Measurements from ENCODE around the gene ERC2.
"Not testable (repeated sequence)": the region's sequence is repeated elsewhere in the genome, so short reads cannot be mapped to it uniquely, and the experiment has no call there.

ERC2 gene

DNA sequence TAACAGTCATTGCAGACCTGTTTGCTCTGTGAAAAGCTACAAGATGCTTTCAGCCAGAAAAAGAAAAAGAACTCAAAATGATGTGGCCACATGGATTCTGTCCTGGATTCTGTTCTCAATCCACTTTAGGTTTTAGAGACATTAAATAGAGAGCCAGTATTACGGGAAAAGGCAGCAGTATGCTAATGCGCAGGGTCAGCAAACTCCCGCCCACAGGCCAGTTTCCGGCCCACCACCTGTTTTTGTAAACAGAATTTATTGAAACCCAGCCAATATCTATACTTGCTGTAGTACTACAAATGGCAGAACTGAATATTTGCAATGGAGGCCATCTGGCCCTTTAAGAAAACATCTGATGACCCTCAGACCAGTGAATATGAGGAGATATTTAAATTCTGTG is 416.1 kb downstream of the ERC2 start:
- no peak for DNase-seq

DNA sequence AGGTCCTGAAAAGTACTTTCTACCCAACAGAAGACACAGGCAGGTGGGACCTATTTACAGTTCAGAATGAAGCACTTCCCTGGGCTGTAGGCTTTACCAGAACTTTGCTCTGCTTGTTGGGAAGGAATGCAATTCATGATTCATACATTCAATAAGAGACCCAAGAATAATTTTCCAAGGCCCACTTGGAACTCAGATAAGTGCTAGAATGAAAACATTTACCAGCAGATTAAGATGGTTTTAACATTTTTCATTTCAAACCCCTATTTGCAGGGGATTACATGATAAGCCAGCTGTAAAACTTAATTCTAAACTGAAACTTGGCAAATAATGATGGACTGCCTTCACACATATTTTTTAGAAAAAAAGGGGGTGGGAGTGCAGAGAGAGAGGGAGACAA is 417.2 kb downstream of the ERC2 start:
- no peak for DNase-seq

DNA sequence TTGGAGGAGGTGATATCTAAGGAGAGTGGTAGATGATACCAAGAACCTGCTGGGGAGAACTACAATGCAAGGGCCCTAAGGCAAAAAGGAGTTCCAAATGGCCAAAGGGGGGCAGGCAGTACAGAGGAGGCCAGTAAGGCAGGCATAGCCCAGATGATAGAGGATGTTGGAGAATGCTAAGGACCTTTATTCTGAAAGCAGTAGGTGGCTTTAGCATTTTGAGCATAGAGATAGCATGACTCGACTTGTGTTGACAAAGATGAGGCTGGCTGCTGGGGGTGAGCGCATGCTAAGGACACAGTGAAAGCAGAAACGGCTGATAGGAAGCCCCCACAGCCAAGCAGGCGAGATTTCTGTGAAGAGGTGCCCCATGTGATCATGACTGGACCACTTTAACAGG is 419.3 kb downstream of the ERC2 start:
- DNase-seq = no peak

DNA sequence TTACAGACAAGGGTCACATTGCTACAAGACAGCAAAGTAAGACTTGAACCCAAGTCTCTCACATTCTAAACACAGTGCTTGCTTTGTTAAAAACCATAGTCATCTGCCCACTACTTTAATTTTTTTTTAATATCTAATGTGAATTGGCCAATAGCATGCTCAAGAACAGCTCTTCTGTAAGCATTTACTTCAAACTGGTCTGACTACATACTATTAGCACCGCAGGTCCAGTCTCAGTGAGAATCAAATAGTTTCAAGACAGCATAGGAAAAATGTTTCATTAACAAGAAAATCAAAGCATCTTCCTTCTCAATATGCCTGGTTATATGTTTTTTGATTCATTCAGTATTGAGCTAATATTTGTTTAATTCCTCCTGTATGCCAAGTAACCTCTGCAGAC is 419.9 kb downstream of the ERC2 start:
- no peak for DNase-seq

DNA sequence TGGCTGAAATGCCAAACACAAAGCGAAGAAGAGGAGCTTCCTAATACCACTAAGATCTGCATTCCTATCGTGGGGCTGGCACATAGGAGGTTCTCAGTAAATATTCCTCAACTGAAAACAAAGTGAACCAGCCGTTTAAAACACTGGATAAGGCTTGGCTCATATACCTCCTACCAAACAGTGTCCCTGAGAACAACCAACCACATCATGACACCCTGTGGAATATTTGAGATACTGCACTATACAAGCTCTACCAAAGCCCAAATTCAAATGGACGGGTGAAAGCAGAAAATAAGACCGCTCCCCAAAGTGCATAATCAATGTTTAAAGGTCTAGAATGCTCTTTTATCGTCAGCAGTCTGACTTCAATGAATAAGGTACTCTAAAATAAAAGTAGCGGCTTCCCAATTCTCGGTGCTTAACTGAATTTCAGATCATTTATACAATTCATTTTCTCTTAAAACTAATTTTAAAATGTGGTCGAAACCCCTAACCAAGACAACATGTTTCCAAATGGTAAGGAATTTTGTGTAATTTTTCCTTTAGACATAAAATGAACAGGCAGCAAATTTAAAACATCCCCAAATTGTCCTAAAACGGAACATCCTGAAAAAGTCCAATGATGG is 425.8 kb downstream of the ERC2 start:
- no peak for DNase-seq

DNA sequence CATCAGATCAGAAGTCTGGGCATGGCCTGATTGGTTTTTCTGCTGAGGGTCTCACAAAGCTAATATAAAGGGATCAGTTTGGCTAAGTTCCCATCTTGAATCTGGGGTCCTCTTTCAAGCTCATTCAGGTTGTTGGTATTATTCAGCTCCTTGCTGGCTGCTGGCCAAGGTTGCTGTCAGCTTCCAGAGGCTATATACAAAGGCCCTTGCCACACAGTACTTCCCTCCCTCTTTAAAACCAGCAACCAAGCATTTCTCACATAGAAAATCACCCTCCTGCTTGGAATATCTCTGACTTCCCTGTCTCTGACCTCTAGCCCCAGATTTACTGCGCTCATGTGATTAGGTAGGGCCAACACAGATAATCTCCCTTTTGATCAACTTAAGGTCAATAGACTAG is 442.9 kb downstream of the ERC2 start:
- no peak for DNase-seq

DNA sequence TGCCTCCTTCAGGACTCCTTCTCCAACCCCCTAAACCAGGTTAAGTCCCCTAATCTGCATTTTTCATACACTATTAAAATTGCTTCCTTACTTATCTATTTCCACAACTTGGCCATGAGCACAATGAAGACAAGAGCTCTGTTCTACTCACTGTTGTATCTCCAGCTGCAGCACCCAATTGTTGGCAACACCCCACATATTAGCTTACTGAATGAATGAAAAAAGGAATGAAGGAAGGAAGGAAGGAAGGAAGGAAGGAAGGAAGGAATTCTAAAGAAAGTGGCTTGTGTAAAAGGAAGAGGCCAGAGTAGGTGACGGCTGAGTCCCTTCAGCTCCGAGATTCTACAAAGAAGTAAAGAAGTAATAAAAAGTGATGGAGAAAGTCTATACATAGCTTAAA is 444.7 kb downstream of the ERC2 start:
- DNase-seq = no peak

DNA sequence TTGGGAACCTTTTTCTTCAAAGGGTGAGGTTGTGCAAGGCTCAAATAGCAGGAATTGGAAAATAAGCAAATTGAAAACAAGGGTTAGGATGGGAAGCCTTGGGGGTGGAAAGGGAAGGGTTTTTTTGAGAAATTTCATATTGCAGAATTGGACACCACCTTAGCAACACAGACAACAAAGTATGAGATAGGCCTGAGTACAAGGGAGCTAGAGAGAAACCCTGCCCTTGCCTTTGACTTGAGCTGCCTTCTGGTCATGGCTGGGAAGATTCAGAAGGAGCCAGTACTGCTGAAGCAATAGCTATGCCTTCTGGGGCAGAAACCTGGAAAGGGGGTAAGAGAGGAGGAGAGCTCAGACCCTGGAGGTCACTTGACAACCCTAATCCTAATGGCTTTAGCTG is 445.6 kb downstream of the ERC2 start:
- DNase-seq = no peak

DNA sequence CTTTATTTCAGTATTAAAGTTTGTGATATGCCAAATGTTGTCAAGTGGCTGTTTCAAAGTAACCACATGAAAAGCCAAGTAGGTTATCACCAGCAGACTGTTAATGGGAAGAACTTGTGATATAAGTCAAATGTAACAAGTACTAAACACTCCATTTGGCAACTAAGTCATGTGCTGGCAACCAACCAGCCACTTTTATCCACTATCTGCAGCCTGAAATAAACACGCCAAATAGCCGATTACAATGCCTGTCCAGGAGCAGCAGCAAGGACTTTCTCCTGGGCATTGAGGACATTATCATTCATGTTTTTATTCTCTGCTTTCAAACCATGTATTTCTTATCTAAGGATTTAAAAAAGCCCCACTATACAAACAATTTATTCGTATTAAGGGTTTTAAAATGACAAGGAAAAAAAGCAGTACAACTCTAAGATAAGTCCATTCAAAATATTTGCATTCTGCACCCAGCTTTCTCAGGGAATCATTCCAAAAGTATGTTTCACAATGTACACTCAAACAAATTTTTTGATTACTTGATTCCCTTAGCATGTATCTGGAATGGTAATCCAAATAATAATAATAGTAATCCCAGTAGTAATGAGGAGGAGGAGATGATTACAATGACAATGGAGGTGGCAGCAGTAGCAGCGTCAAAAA is 448.6 kb downstream of the ERC2 start:
- DNase-seq = no peak

DNA sequence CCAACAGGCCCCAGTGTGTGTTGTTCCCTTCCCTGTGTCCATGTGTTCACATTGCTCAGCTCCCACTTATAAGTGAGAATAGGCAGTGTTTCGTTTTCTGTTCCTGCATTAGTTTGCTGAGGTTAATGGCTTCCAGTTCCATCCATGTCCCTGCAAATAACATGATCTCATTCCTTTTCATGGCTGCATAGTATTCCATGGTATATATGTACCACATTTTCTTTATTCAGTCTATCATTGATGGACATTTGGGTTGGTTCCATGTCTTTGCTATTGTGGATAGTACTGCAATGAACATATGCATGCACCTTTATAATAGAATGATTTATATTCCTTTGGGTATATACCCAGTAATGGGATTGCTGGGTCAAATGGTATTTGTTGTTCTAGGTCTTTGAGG is 452.9 kb downstream of the ERC2 start:
- not testable (repeated sequence) for DNase-seq

DNA sequence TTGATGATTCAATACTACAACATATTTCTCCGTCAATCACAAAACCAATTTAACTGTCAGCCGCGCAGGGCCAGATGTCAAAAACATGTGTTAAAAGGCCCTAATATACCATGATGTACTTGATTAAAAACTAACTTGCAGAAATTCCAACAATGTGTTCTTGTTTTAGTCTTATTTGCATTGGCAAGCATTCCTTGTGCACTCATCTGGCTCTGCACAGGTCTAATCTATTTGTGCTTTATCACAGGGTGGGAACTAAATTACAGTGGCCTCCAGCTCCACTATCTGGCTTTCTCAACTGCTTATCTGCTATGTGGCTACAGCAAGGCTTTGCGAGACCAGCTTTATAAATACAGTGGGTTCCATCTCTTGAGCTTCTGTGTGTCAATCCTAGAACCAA is 455.5 kb downstream of the ERC2 start:
- DNase-seq = no peak

DNA sequence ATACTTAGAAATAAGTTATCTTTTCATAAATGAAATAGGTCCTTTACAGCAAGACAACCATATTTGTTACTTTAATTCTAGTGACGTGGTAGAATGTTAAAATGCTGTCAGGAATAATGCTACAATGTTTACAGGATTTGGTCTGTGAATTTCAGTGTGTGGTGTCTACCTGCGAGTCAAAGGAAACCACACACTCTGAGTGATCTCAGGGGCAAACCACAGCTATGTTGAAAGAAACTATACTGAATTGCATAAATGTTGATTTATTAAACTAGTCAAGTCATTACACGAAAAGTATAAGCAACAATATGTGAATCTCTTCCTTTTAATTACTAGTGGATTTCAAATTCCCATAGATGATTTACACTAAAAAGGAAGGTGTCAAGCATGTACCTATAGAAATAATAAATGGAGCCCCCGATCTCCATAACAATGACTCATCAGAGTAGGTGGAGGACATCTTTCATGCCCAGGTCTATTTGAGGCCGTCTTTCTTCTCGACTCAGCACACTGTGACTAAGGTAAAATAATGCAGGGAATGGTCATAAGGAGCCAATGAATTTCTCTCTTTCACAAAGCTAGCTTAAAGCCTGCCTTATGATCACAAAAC is 463.0 kb downstream of the ERC2 start:
- no peak for DNase-seq

DNA sequence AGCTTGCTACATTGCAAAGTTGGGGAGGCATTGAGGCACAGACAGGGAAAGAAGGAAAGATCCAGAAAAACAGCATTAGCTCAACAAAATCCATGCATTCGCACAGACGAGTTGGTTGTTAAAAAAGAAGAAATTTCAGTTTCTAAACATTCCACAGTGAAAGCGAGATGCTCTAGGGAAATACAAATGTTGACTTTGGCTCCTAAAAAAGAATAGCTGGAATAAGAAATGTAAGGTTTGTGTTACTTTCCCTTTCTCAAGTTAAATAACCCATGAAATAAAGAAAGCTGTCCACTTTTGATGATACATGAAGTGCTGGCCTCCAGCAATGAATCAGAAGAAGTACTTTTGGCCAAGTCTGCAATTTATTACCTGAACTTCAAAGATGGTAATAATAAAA is 465.1 kb downstream of the ERC2 start:
- no peak for DNase-seq

DNA sequence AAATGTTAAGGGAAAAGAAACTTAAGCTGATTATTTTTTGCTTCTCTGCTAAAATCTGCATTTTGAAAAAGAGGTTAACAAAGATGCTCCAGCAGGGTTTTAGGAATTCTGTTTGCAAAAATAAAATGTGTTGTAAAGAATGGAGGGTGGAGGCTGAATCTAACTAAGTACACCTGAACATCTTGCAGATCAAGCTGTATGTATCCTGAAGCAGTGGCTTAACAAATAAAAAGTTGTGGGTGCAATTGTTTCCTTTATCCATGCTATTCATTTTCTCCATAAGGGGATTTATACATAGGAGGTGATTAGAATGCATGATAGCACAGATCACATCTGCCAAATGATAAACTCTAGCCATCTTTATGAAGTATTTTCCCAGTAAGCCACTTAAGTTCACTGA is 466.3 kb downstream of the ERC2 start:
- DNase-seq = no peak

DNA sequence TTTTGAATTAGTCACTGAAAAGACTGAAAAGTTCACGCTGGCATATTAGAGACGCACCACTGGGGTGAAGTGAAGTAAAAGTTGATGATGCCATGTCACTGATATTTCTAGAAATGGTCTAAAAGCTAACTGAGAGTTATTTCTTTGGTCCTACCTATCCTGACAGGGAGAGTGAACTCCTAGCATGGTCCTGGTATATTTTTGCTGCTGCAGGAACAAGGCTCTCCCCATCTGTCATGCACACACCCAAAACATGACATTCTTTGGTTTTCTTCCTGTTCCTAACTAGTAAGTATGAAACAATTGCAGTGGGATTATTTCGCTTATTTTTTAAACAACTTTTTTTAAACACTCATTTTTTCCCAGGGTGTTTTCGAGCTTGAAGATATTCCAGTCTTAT is 466.7 kb downstream of the ERC2 start:
- no peak for DNase-seq

DNA sequence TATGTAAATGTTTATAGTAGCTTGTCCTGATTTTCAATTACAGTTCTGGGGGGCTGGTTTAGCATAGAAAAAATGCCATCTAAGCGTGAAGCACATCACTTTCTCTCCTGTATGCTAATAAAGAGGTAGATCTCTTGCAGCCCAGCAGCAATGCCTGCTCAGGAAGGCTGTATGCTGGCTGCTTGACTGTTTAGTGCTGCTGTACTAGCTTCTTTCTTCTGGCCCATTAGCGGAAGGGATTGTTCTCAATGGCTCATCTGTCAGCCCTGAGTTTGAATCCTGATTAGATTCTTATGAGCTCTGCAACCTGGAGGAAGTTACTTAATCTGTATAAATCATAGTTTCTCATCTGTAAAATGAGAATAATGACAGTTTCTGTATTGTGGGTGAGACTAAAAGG is 478.9 kb downstream of the ERC2 start:
- DNase-seq = no peak

DNA sequence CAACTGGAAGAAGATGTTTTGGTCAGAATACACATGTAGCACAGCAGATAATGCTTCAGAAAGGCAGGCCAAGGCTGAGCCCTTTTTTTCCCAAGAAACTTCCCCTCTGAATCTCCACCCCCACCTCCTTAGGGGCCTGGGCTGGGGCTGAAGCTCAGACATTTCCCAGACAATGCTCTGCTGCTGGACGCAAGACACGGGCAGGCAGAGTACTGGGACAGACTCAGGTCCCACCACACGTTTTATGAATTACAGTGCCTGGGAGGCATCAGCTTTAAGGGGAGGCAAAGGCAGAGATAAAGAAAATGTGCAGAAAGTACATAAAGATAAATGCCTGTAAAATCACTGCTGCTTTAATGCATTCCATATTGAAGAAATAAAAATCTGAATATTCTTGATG is 479.4 kb downstream of the ERC2 start:
- DNase-seq = no peak

DNA sequence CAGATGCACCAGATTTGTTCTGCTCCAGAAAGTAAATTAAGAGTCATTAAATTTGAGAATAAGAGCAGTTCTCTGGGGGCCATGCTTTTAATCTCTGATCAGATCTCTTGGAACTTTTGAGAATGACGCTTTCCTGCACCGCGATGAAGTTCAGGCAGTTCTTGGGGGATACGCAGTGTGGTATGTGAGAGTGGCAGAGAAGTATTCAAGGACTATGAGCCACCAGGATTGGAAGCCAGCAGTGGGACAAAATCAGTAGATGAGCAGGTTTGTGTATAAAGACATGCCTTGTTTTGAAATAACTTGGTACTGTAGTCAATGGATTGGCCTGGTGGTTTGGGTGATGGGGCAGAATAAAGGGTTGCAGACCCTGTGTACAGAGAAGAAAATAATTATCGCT is 483.6 kb downstream of the ERC2 start:
- DNase-seq = no peak

DNA sequence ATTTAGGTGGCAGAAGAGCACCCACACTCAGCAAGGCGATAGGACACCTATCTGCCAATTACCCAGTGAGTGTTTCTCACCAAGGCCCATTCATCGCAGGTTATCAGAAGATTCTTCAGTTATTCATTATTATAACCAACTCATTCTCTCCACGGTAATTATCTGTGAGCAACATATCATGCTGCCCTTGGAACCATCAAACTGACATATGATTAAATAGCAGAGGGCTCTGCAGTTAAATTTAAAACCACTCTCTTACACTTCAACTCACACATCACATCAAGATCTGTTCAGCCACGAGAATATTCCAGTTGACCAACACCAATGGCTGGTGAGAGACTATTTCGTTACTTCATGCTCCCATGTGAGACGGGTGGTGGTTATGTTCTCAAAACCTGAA is 489.3 kb downstream of the ERC2 start:
- DNase-seq = no peak

DNA sequence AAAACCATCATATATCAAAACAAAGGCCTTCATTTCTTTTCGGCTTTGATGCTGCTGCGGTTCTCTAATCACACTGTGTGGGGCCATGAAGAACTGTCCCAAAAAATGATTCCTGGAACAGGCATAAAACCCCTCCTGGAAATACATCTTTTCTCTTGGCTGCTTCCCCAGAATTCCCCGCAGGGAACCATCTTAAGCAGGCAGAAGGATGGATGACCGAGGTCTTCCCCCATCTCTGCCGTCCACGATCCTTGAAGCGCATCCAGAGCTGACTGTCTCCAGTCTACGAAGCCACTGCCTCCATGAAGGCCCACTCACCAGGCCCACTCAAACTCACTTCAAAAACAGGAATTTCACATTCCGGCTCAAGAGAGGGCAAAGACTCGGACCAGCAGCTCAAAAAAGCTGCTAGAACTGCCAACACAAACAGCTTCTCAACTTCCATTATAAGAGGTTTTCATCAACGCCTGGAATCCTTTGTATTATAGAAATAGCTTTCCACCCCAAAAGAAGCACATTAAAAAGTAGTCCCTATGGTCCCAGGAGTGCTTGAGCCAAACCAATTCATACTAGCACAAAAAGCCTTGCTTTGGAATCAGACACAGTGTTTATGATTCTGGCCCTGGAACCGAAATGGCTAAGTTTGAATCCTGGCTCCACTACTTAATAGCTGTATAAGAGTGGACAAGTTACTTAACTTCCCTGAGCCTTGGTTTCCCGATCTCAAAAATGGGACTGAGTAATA is 493.7 kb downstream of the ERC2 start:
- DNase-seq = no peak

DNA sequence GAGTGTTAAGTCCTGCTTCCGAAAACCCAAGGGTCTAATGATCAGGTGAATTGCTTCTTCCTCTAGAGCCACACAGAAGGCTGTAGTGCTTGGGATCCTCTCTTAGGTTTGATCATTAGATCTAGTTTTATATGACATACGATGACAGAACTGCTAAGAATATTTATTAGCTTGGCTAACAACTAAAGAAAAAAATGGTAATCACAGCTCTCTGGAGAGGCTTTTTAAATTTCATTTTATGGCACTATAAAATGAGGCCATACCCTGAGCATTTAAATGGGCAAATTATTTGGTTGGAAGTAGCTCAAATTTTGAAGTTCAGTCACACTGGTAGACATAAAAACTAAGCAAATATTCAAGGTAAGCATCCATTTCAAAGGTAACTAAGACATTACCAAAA is 498.6 kb downstream of the ERC2 start:
- no peak for DNase-seq

DNA sequence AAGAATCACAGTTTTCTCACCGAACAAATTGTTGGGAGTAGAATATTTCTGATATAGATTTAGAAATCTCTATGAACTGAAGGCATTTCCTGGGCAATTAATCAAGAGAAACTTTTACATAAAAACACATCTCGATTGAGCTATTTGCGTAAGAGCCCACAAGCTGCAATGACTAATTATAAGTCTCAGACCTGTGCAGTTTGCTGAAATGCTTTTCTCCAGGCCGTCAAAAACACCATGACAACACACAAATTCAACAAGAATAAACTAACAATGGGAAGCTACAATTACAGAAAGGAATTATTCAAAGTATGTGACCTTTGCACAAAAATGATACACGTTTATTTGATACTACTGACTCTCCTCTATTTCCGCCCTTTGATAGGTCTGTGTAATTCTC is 499.9 kb downstream of the ERC2 start:
- DNase-seq = no peak

DNA sequence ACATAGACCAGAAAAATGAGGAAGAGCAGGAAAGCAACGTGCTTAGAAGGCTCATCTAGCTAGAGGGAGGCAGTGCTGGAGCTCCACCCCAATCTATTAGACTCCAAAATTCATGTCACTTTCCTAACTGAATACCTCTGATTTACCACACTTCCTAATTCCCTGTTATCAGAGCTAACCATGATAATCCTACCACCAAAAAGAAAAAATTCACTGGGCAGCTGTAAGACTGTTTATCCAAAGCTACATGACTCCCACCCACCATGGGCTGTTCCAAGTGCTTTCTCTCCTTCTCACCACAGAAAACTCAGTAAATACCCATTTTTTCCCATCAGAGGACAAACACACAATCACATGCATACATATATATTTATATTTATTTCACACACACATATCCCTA is 501.7 kb downstream of the ERC2 start:
- no peak for DNase-seq

DNA sequence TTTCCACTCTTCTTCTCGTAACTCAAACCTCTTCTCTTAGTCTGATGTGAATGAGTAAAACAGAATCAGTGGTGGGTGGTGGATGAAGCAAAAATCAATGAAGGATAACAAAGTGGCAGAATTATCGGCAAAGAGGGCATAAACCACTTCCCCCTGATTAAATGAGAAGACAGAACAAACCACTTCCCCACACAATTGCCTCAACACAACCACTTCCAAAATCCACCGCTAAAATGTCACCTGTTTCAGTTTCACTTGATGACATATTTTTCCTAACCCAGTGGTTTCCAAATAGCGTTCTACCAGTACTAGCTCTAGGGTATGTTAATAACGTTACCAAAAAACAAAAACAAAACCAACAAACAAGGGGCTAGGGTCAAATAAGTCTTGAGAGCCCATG is 502.5 kb downstream of the ERC2 start:
- DNase-seq = no peak

All from activated CD8-positive, alpha-beta memory T cell treated with anti-CD3 and anti-CD28 coated beads, Interleukin-2, amount 50 U/mL, for 4 hours (primary cell).